Neuronal stem cell (in vitro differentiated cells): ENCODE measurements around the gene MAP3K14.

Source experiments
- DNase-seq: peaks from one replicate; pipeline ENCODE4 v3.0.0-alpha.2; 2013; ENCODE audit warnings: low spot score
- H2AFZ ChIP-seq: one replicate; pipeline ENCODE4 v1.6.1; 2013; ENCODE audit warnings: mild to moderate bottlenecking, low read length, inconsistent platforms
- H2AK5ac ChIP-seq: 2 replicates; pipeline ENCODE4 v1.6.1; 2013; ENCODE audit warnings: low read depth, mild to moderate bottlenecking, inconsistent platforms, low read length, moderate library complexity, mixed read lengths
- H2BK120ac ChIP-seq: 2 replicates; pipeline ENCODE4 v1.6.1; 2013; ENCODE audit warnings: low read depth, mild to moderate bottlenecking, inconsistent platforms, low read length, moderate library complexity, mixed read lengths
- H2BK12ac ChIP-seq: one replicate; pipeline ENCODE4 v1.6.1; 2013; ENCODE audit warnings: low read length, inconsistent platforms
- H2BK15ac ChIP-seq: 2 replicates; pipeline ENCODE4 v1.6.1; 2013; ENCODE audit warnings: mild to moderate bottlenecking, low read length, inconsistent platforms, mixed read lengths
- H2BK5ac ChIP-seq: one replicate; pipeline ENCODE4 v1.6.1; 2013; ENCODE audit warnings: inconsistent platforms, mild to moderate bottlenecking, low read length, moderate library complexity
- H3K14ac ChIP-seq: one replicate; pipeline ENCODE4 v1.6.1; 2013; ENCODE audit warnings: low read length, inconsistent platforms
- H3K18ac ChIP-seq: 2 replicates; pipeline ENCODE4 v1.6.1; 2013; ENCODE audit warnings: low read length, inconsistent platforms
- H3K23ac ChIP-seq: 2 replicates; pipeline ENCODE4 v1.6.1; 2013; ENCODE audit warnings: low read depth, mild to moderate bottlenecking, mixed read lengths, low read length, inconsistent platforms; ENCODE audit not compliant: poor library complexity
- H3K27ac ChIP-seq: replicated peaks from 3 replicates; pipeline ENCODE4 v1.5.1; 2013; ENCODE audit warnings: low read length, inconsistent platforms
- H3K27me3 ChIP-seq, 3 experiments: 2 replicates each; pipeline ENCODE4 v1.6.1; 2013; ENCODE audit warnings: low read length in 3 of 3, mild to moderate bottlenecking in 2 of 3, inconsistent platforms in 1 of 3, low read depth in 1 of 3, mixed read lengths in 1 of 3, moderate library complexity in 1 of 3; ENCODE audit not compliant: control insufficient read depth in 3 of 3, insufficient read depth in 3 of 3
- H3K36me3 ChIP-seq, 2 donors: replicated peaks in 1 of 2; 2 replicates each; pipeline ENCODE4 v1.6.1; 2013; ENCODE audit warnings: low read length in 2 of 2; ENCODE audit not compliant: control insufficient read depth in 2 of 2, insufficient read depth in 2 of 2
- H3K4ac ChIP-seq: 2 replicates; pipeline ENCODE4 v1.6.1; 2013; ENCODE audit warnings: inconsistent platforms, mild to moderate bottlenecking, low read length, moderate library complexity
- H3K4me1 ChIP-seq, 2 donors: 1 replicate in 1 of 2; 2 replicates in 1 of 2; pipeline ENCODE4 v1.6.1; 2013; ENCODE audit warnings: low read length in 2 of 2, low read depth in 1 of 2; ENCODE audit not compliant: control insufficient read depth in 2 of 2, insufficient read depth in 1 of 2
- H3K4me2 ChIP-seq: one replicate; pipeline ENCODE4 v1.6.1; 2013; ENCODE audit warnings: mild to moderate bottlenecking, low read length, inconsistent platforms; ENCODE audit not compliant: insufficient read depth, poor library complexity, severe bottlenecking
- H3K4me3 ChIP-seq, 2 donors: 2 replicates each; pipeline ENCODE4 v1.5.1; 2013; ENCODE audit warnings: low read length in 2 of 2, mild to moderate bottlenecking in 2 of 2, inconsistent platforms in 1 of 2, moderate library complexity in 1 of 2
- H3K79me1 ChIP-seq: one replicate; pipeline ENCODE4 v1.6.1; 2013; ENCODE audit warnings: low read depth, mild to moderate bottlenecking, inconsistent platforms, low read length, moderate library complexity
- H3K9ac ChIP-seq: one replicate; pipeline ENCODE4 v1.6.1; 2013; ENCODE audit warnings: mild to moderate bottlenecking, low read depth, low read length, inconsistent platforms; ENCODE audit not compliant: poor library complexity
- H3K9me3 ChIP-seq, 2 donors: replicated peaks in 1 of 2; 2 replicates each; pipeline versions ENCODE3 to v1.6.1; 2013; ENCODE audit warnings: low read length in 2 of 2, mild to moderate bottlenecking in 2 of 2, inconsistent platforms in 1 of 2, low read depth in 1 of 2, mixed read lengths in 1 of 2, moderate library complexity in 1 of 2; ENCODE audit not compliant: control insufficient read depth in 2 of 2, insufficient read depth in 1 of 2
- H4K8ac ChIP-seq: one replicate; pipeline ENCODE4 v1.6.1; 2013; ENCODE audit warnings: low read depth, mild to moderate bottlenecking, inconsistent platforms, low read length, moderate library complexity
- H4K91ac ChIP-seq: one replicate; pipeline ENCODE4 v1.6.1; 2013; ENCODE audit warnings: low read length, low read depth, mild to moderate bottlenecking, inconsistent platforms; ENCODE audit not compliant: poor library complexity
- WGBS, 2 donors: extraction: QIAGEN DNeasy Blood & Tissue Kit; methylation state at CpG; one replicate each; pipeline ENCODE4 v1.1.7; 2013; ENCODE audit warnings: missing lambda C conversion rate in 2 of 2, mixed read lengths in 1 of 2; ENCODE audit not compliant: insufficient read length in 2 of 2, insufficient replicate concordance in 1 of 2; ENCODE audit errors: extremely low coverage in 2 of 2; 5-methylcytosine and 5-hydroxymethylcytosine counted together

The MAP3K14 gene

DNA sequence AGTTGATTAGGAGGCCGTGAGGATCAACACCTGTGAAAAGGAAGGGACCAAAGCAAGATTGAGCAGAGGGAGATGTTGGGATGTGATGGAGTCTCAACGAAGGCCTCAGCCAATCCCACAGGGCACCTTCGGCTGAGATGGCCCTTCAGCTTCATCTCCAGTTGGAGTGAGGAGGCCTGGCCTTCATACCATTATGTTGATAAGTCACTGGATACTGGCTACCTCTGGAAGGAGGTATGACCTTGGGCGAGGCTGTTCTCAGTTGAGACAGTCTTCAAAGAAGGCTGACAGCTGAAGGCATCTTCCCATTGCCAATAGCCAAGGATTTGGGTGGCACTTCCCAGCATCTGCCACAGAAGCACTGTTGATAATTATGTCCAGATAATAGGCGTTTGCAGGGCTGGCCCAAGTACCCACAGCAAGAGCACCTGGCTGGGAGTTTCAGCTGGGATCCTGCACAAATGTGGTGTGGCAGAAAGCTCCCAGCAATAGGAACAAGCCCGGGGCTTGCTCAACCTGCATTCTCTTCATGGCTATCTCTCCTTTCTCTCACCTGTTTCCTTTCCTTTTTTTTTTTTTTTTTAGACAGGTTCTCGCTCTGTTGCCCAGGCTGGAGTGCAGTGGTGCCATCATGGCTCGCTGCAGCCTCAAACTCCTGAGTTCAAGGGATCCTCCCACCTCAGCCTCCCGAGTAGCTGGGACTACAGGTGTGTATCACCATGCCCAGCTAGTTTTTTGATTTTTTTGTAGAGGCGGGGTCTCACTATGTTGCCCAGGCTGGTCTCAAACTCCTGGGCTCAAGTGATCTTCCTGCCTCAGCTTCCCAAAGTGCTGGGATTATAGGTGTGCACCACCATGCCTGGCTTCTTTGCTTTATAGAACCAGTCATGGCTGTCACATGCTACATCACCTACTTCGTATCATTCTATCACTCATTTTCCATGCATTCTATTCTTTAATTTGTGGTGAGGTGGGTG lies 18.2 kb upstream of the MAP3K14 start:
- H3K36me3 ChIP-seq, result no peaks in the 10 kb centered on the region
- H3K79me1 ChIP-seq, result no peaks in the 10 kb centered on the region
- no peak overlapping the region for H3K23ac ChIP-seq
- no peak overlapping the region for H4K8ac ChIP-seq
- no peaks in the 10 kb centered on the region for H3K9me3 ChIP-seq
- no peak overlapping the region for H2BK120ac ChIP-seq
- WGBS, 2 donors, result no CpG with 5 or more reads among the region's 11 CpGs
- H2AK5ac ChIP-seq, result no peak overlapping the region
- peaks cover 2 to 3% of the 10 kb centered on the region in 2 donors for H3K4me1 ChIP-seq
- no peak overlapping the region for H2BK12ac ChIP-seq
- peaks cover 0 to 12% (median 3%) of the 10 kb centered on the region in 3 experiments for H3K27me3 ChIP-seq
- no peak overlapping the region for H2BK15ac ChIP-seq
- no peak overlapping the region for H3K4me2 ChIP-seq
- H3K4me3 ChIP-seq, result no peak overlapping the region
- H2BK5ac ChIP-seq, result no peak overlapping the region
- no peak overlapping the region for H3K4ac ChIP-seq
- no peak overlapping the region for H2AFZ ChIP-seq
- no peak overlapping the region for H3K14ac ChIP-seq
- H3K18ac ChIP-seq, result no peak overlapping the region
- H4K91ac ChIP-seq, result no peak overlapping the region
- H3K9ac ChIP-seq, result no peak overlapping the region
- H3K27ac ChIP-seq, result no peak overlapping the region
- no peak for DNase-seq

DNA sequence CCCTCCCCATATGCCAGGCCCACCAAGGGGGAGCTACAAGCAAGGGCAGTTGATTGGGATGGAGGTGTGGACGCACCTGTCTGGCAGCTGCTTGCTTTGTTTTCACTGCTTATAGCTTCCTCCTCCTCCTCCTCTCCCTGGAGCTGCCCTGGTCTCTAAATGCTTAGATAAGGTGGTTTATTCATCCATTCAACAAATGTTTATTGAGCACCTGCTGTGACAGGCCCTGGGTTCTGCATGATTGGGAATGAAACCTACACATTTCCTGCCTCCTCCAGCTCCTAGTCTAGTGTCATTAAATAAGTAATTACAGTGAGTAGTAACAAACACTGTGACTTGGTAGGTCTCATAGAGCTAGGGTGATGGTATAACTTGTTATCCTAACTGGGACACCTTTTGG lies 17.4 kb upstream of the MAP3K14 start:
- no peak for DNase-seq

GRCh38 chr17:45333702-45334092 lies 16.9 kb upstream of the MAP3K14 start:
- no peak overlapping the region for H3K4me2 ChIP-seq
- no peak overlapping the region for H4K91ac ChIP-seq
- no peak overlapping the region for H4K8ac ChIP-seq
- no peak overlapping the region for H3K4ac ChIP-seq
- H3K9me3 ChIP-seq, result no peaks in the 10 kb centered on the region
- H2BK5ac ChIP-seq, result no peak overlapping the region
- H3K9ac ChIP-seq, result no peak overlapping the region
- no peak overlapping the region for H2AFZ ChIP-seq
- H3K4me3 ChIP-seq, result no peak overlapping the region
- no peaks in the 10 kb centered on the region for H3K79me1 ChIP-seq
- no peak overlapping the region for H2BK15ac ChIP-seq
- H3K23ac ChIP-seq, result no peak overlapping the region
- H3K27me3 ChIP-seq, result peaks cover 0 to 11% (median 3%) of the 10 kb centered on the region in 3 experiments
- no peak overlapping the region for H3K18ac ChIP-seq
- H3K36me3 ChIP-seq, result no peaks in the 10 kb centered on the region
- no CpG with 5 or more reads among the region's 4 CpGs for WGBS, 2 donors
- peaks cover 2 to 3% of the 10 kb centered on the region in 2 donors for H3K4me1 ChIP-seq
- H2AK5ac ChIP-seq, result no peak overlapping the region
- H3K14ac ChIP-seq, result no peak overlapping the region
- no peak overlapping the region for H2BK120ac ChIP-seq
- DNase-seq, result no peak
- no peak overlapping the region for H3K27ac ChIP-seq
- no peak overlapping the region for H2BK12ac ChIP-seq

More for the DNA sequence above, 17.4 kb upstream of the MAP3K14 start:
- H2BK12ac ChIP-seq, result no peak overlapping the region
- no peaks in the 10 kb centered on the region for H3K79me1 ChIP-seq
- no peak overlapping the region for H3K27ac ChIP-seq
- H2AFZ ChIP-seq, result no peak overlapping the region
- no peak overlapping the region for H2BK15ac ChIP-seq
- no peaks in the 10 kb centered on the region for H3K9me3 ChIP-seq
- H3K18ac ChIP-seq, result no peak overlapping the region
- H3K27me3 ChIP-seq, result peaks cover 0 to 11% (median 3%) of the 10 kb centered on the region in 3 experiments
- peaks cover 2 to 3% of the 10 kb centered on the region in 2 donors for H3K4me1 ChIP-seq
- H3K14ac ChIP-seq, result no peak overlapping the region
- H3K4ac ChIP-seq, result peak overlapping the region; percentile 6
- no peak overlapping the region for H3K4me2 ChIP-seq
- H3K36me3 ChIP-seq, result no peaks in the 10 kb centered on the region
- no peak overlapping the region for H2BK120ac ChIP-seq
- no peak overlapping the region for H3K4me3 ChIP-seq
- H3K23ac ChIP-seq, result no peak overlapping the region
- H3K9ac ChIP-seq, result no peak overlapping the region
- no peak overlapping the region for H4K91ac ChIP-seq
- no CpG with 5 or more reads among the region's 1 CpG for WGBS, 2 donors
- H2AK5ac ChIP-seq, result no peak overlapping the region
- no peak overlapping the region for H4K8ac ChIP-seq
- H2BK5ac ChIP-seq, result no peak overlapping the region

GRCh38 chr17:45332989-45333701 lies 16.3 kb upstream of the MAP3K14 start:
- DNase-seq, result no peak
- H3K4me3 ChIP-seq, result no peak overlapping the region
- peak overlapping the region; percentile 65 for H2AFZ ChIP-seq
- peak overlapping the region; percentile 27 for H3K9ac ChIP-seq
- H4K91ac ChIP-seq, result no peak overlapping the region
- no CpG with 5 or more reads among the region's 4 CpGs for WGBS, 2 donors
- no peaks in the 10 kb centered on the region for H3K36me3 ChIP-seq
- H2AK5ac ChIP-seq, result no peak overlapping the region
- no peak overlapping the region for H2BK5ac ChIP-seq
- H3K27ac ChIP-seq, result no peak overlapping the region
- H3K4me2 ChIP-seq, result no peak overlapping the region
- peaks cover 2 to 3% of the 10 kb centered on the region in 2 donors for H3K4me1 ChIP-seq
- H3K79me1 ChIP-seq, result no peaks in the 10 kb centered on the region
- H3K23ac ChIP-seq, result no peak overlapping the region
- peak overlapping the region; percentile 52 for H3K18ac ChIP-seq
- H3K27me3 ChIP-seq, result peaks cover 0 to 11% (median 3%) of the 10 kb centered on the region in 3 experiments
- no peak overlapping the region for H2BK120ac ChIP-seq
- no peak overlapping the region for H4K8ac ChIP-seq
- H3K14ac ChIP-seq, result no peak overlapping the region
- no peaks in the 10 kb centered on the region for H3K9me3 ChIP-seq
- H3K4ac ChIP-seq, result no peak overlapping the region
- no peak overlapping the region for H2BK12ac ChIP-seq
- H2BK15ac ChIP-seq, result no peak overlapping the region
